Ishikawa (cell line): Measurements from ENCODE around the gene SCN10A.

Source experiments
- CEBPB ChIP-seq: IDR thresholded peaks from 2 replicates; pipeline ENCODE4 v1.6.1; 2012
- EGR1 ChIP-seq: IDR thresholded peaks from 2 replicates; pipeline ENCODE4 v1.6.1; 2012
- EP300 ChIP-seq: IDR thresholded peaks from 2 replicates; pipeline ENCODE4 v1.6.1; 2012; ENCODE audit warnings: borderline replicate concordance
- FOXM1 ChIP-seq: IDR thresholded peaks from 2 replicates; pipeline ENCODE4 v1.6.1; 2012; ENCODE audit warnings: low read depth, borderline replicate concordance
- RAD21 ChIP-seq: IDR thresholded peaks from 2 replicates; pipeline ENCODE4 v1.6.1; 2012; ENCODE audit warnings: low read depth
- TAF1 ChIP-seq: IDR thresholded peaks from 2 replicates; pipeline ENCODE4 v1.6.1; 2012; ENCODE audit warnings: low read depth, mild to moderate bottlenecking
- TCF12 ChIP-seq: IDR thresholded peaks from 2 replicates; pipeline ENCODE4 v1.6.1; 2012; ENCODE audit warnings: low read depth
- YY1 ChIP-seq: IDR thresholded peaks from 2 replicates; pipeline ENCODE4 v1.6.1; 2012; ENCODE audit warnings: low read depth
- TF ChIP-seq, protein P1 (sequence below): IDR thresholded peaks from 2 replicates; pipeline ENCODE4 v1.6.1; 2012; ENCODE audit warnings: low read depth, mild to moderate bottlenecking

DNA sequence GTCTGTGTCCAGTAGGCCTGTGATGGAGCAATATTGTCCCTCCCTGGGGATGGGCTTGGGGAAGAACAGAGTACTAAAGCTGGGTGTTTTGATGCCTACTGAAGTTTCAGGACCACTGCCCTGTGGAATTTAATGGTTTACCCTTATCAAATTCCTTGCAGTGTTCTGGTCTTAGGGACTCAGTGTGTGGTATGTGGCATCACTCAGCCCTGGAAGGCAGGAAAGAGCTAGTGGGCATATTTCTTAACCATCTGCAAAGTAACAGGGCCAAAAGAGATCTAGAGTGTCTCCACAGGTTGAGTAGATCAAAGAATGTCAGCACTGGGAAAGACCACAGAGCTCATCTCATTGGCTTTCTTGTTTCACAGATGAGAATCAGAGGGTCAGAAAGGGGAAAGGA is 11.8 kb upstream of the SCN10A start:
- TF ChIP-seq TCF12: no peak
- TF ChIP-seq CEBPB: no peak
- TF ChIP-seq, protein P1, sequence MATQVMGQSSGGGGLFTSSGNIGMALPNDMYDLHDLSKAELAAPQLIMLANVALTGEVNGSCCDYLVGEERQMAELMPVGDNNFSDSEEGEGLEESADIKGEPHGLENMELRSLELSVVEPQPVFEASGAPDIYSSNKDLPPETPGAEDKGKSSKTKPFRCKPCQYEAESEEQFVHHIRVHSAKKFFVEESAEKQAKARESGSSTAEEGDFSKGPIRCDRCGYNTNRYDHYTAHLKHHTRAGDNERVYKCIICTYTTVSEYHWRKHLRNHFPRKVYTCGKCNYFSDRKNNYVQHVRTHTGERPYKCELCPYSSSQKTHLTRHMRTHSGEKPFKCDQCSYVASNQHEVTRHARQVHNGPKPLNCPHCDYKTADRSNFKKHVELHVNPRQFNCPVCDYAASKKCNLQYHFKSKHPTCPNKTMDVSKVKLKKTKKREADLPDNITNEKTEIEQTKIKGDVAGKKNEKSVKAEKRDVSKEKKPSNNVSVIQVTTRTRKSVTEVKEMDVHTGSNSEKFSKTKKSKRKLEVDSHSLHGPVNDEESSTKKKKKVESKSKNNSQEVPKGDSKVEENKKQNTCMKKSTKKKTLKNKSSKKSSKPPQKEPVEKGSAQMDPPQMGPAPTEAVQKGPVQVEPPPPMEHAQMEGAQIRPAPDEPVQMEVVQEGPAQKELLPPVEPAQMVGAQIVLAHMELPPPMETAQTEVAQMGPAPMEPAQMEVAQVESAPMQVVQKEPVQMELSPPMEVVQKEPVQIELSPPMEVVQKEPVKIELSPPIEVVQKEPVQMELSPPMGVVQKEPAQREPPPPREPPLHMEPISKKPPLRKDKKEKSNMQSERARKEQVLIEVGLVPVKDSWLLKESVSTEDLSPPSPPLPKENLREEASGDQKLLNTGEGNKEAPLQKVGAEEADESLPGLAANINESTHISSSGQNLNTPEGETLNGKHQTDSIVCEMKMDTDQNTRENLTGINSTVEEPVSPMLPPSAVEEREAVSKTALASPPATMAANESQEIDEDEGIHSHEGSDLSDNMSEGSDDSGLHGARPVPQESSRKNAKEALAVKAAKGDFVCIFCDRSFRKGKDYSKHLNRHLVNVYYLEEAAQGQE: no peak
- TF ChIP-seq FOXM1: no peak
- no peak for TF ChIP-seq TAF1
- TF ChIP-seq EP300: no peak
- TF ChIP-seq EGR1: no peak
- TF ChIP-seq RAD21: no peak
- TF ChIP-seq YY1: no peak
